Spleen (tissue), 7 donors: ENCODE results near the gene PARP14.

Experiments used
- POLR2AphosphoS5 ChIP-seq, 3 donors: sonication (generic); formaldehyde crosslinking; IDR thresholded peaks; one replicate each; pipeline ENCODE4 v1.5.1; 2017; ENCODE audit warnings: antibody characterized with exemption in 3 of 3
- TF ChIP-seq, protein P1 (sequence below), 11 experiments: fragments of 200-600 bp in 7 of 11; fragments of 450-650 bp in 4 of 11; sonication (generic) in 4 of 11; IDR thresholded peaks in 8 of 11; conservative IDR thresholded peaks in 3 of 11; 1 replicate in 7 of 11; 2 replicates in 4 of 11; pipeline versions ENCODE4 v1.4.0 to v1.8.0; 2016 to 2021; ENCODE audit warnings: antibody characterized with exemption in 11 of 11, inconsistent platforms in 4 of 11, mild to moderate bottlenecking in 1 of 11
- donor health status: DM: no; HTN: no; CAD: no; lungs with moderate emphysema.
- donor health status: DM: no; HTN: no; CAD: no.
- donor health status: DM: no; HTN: no; CAD: no.

DNA sequence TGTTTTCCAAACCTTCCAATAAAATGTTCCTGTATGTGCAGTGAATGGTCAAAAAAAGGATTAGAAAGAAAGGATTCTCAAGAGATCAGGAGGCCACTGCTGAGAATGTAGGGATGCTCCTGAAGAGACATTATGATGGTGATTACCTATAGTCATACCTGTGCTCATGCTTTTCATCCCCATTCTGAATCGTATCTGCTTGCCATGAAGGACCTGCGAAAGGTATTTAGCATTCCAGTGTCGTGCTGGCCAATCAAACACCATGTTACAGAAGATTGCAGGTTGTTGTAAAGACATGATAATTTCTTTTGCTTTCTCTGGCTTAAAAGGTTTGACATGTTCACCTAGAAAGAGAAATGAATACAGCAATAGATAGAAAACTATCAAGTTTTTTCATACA lies 96.9 kb downstream of the PARP14 start:
- TF ChIP-seq, protein P1, sequence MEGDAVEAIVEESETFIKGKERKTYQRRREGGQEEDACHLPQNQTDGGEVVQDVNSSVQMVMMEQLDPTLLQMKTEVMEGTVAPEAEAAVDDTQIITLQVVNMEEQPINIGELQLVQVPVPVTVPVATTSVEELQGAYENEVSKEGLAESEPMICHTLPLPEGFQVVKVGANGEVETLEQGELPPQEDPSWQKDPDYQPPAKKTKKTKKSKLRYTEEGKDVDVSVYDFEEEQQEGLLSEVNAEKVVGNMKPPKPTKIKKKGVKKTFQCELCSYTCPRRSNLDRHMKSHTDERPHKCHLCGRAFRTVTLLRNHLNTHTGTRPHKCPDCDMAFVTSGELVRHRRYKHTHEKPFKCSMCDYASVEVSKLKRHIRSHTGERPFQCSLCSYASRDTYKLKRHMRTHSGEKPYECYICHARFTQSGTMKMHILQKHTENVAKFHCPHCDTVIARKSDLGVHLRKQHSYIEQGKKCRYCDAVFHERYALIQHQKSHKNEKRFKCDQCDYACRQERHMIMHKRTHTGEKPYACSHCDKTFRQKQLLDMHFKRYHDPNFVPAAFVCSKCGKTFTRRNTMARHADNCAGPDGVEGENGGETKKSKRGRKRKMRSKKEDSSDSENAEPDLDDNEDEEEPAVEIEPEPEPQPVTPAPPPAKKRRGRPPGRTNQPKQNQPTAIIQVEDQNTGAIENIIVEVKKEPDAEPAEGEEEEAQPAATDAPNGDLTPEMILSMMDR (IDR thresholded peaks at IDR 0.05 in 8 of 11, conservative IDR thresholded peaks at IDR 0.05 in 3 of 11) = no peak
- no peak for TF ChIP-seq POLR2AphosphoS5 (IDR thresholded peaks at IDR 0.05)
